ENCODE data around the gene ENOX2. TPM values are rescaled to one million over a fixed set of nuclear protein-coding genes. Genes with fewer than 3 reads are reported as not detected.
"Not testable (repeated sequence)": the region's sequence is repeated elsewhere in the genome, so short reads cannot be mapped to it uniquely, and the experiment has no call there.

Gene ENOX2, protein sequence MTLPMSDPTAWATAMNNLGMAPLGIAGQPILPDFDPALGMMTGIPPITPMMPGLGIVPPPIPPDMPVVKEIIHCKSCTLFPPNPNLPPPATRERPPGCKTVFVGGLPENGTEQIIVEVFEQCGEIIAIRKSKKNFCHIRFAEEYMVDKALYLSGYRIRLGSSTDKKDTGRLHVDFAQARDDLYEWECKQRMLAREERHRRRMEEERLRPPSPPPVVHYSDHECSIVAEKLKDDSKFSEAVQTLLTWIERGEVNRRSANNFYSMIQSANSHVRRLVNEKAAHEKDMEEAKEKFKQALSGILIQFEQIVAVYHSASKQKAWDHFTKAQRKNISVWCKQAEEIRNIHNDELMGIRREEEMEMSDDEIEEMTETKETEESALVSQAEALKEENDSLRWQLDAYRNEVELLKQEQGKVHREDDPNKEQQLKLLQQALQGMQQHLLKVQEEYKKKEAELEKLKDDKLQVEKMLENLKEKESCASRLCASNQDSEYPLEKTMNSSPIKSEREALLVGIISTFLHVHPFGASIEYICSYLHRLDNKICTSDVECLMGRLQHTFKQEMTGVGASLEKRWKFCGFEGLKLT
- total RNA-seq, result 23.2 TPM
- long read RNA-seq, full-length matches to known transcripts, result 11 of 22 reads
- long read RNA-seq, partial matches to known transcripts, result 4 of 22 reads
- long read RNA-seq, other reads (novel, unspliced or antisense), result 7 of 22 reads

GRCh38 chrX:130902783-130903613 lies at the start of gene ENOX2:
Gene ENOX2 (minus strand): TSS chrX:130903209. CDS start chrX:130703216, 199,993 bp downstream.
- peak; percentile 94 for DNase-seq (ENCODE audit: low spot score)
- intact Hi-C loops (cut with DNase I), result loop anchor here (5.0 to 10.0 kb wide), 2 partner anchors 501 to 568 kb away; partner anchors contain the start of genes RBMX2 and SLC25A14

GRCh38 chrX:130952266-130953043 lies 49.4 kb upstream of the ENOX2 start:
- intact Hi-C loops (cut with DNase I), result no loop called here
- DNase-seq (ENCODE audit: low spot score), result no peak

DNA sequence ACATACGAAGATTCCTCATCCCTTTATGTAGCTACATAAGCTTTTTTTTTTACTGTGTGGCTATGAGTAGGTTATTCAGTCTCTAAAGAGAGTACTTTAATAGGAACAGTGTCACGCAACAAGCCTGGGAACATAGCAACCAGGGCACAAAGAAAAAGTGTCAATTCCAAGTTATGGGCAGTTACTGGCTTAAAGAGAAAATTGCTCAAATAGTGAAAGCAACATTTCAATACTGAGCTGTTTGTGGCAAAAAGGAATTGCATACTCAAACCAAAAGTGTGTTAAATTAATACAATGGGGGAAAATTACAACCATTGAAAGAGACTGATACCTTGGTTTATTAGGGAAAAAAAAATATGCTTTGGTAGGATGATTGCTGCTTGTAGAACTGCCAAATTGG lies 41.2 kb upstream of the ENOX2 start:
- intact Hi-C loops (cut with DNase I), result no loop called here
- no peak for DNase-seq (ENCODE audit: low spot score)

- no peak for DNase-seq (ENCODE audit: low spot score)
- intact Hi-C loops (cut with DNase I), result no loop called here
Observed at GRCh38 chrX:130937101-130937500, 34.1 kb upstream of the ENOX2 start.

DNA sequence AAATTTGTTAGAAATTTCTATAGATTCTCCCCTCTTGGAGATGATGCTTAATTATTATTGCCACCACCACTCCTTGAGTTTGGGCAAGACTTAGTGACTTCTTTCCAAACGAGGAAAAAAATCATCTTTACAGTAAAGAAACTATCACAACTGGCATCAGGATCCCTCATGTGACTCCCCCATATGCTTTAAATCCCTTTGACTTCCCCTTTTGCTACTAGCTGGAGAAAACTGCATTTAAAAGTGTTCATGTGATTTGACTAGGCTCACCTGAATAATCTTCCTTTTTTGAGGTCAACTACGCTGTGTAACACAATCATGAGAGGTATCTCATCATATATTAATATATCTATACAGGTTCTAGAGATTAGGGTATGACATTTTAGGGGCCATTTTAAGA lies 30.3 kb upstream of the ENOX2 start:
- intact Hi-C loops (cut with DNase I), result no loop called here

DNA sequence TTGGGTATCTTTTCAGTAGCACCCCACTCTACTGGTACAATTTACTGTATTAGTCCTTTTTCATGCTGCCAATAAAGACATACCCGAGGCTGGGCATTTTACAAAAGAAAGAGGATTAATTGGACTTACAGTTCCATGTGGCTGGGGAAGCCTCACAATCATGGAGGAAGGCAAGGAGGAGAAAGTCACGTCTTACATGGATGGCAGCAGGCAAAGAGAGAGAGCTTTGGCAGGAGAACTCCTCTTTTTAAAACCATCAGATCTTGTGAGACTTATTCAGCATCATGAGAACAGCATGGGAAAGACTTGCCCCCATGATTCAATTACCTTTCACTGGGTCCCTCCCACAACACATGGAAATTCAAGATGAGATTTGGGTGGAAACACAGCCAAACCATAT lies 17.4 kb upstream of the ENOX2 start:
- intact Hi-C loops (cut with DNase I); DNase-seq (ENCODE audit: low spot score): not testable (repeated sequence)

More for the DNA sequence above, 30.3 kb upstream of the ENOX2 start:
- no peak for DNase-seq (ENCODE audit: low spot score)

- DNase-seq (ENCODE audit: low spot score), result not testable (repeated sequence)
- intact Hi-C loops (cut with DNase I), result loop anchor here (5.0 kb wide), 2 partner anchors 527 to 1312 kb away; no protein-coding TSS in a partner anchor
Observed at GRCh38 chrX:130919676-130920075, 16.7 kb upstream of the ENOX2 start.

DNA sequence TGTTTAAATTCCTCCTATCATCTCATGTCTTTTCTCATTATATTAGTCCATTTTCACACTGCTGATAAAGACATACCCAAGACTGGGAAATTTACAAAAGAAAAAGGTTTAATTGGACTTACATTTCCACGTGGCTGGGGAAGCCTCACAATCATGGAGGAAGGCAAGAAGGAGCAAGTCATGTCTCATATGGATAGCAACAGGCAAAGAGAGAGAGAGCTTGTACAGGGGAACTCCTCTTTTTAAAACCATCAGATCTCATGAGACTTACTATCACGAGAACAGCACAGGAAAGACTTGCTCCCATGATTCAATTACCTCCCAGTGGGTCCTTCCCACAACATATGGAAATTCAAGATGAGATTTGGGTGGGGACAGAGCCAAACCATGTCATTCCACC lies 15.5 kb upstream of the ENOX2 start:
- DNase-seq (ENCODE audit: low spot score), result not testable (repeated sequence)
- intact Hi-C loops (cut with DNase I), result loop anchor here (5.0 kb wide), 2 partner anchors 526 to 1311 kb away; no protein-coding TSS in a partner anchor

- intact Hi-C loops (cut with DNase I), result loop anchor here (2.0 to 5.0 kb wide), 3 partner anchors 376 to 1310 kb away; no protein-coding TSS in a partner anchor
- DNase-seq (ENCODE audit: low spot score), result no peak
Observed at GRCh38 chrX:130916636-130917422, 13.8 kb upstream of the ENOX2 start.

DNA sequence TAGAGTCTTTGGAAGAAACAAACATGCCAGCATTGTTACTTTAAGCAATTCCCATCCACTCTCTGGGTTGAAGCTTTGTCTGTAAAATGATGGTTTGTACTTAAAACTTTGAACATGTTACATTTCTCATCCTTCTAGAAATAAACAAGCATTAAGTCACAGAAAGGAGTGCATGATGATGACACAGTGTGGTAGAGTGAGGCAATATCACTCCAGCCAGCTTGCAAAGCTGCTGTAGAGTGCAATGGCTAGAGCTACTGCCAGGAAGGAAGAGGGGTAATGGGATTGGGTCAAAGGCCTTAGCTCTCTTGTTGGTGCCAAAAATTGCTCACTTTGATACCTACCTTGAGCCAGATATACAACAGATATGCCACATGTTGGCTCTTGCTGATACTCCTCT lies 12.3 kb upstream of the ENOX2 start:
- DNase-seq (ENCODE audit: low spot score), result no peak

GRCh38 chrX:130909469-130910136 lies 6.6 kb upstream of the ENOX2 start:
- DNase-seq (ENCODE audit: low spot score), result no peak
- intact Hi-C loops (cut with DNase I), result loop anchor here (10.0 kb wide), 1 partner anchor 575 kb away; the partner anchor contains the start of gene SLC25A14

More for the DNA sequence above, 12.3 kb upstream of the ENOX2 start:
- intact Hi-C loops (cut with DNase I), result loop anchor here (5.0 kb wide), 2 partner anchors 523 to 1308 kb away; no protein-coding TSS in a partner anchor

DNA sequence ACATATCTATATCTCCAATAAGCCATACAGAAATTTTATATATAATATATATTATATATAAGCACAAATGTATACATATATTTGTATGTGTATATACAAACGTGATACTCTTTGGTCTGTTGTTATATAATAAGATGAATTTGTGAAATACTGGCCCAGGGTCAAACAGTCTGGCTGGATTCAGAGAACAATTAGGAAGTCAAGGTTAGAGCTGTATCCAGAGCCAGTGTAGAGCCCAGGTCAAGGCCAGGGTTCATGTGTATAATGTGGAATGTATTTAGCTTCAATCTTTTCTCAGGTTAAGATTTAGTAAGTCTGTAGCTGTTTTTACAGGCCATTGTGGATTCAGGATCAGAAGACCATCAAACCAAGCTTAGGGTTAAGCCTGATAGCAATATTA lies 3.8 kb upstream of the ENOX2 start:
- intact Hi-C loops (cut with DNase I), result loop anchor here (10.0 kb wide), 1 partner anchor 572 kb away; the partner anchor contains the start of gene SLC25A14
- DNase-seq (ENCODE audit: low spot score), result no peak

- no peak for DNase-seq (ENCODE audit: low spot score)
- intact Hi-C loops (cut with DNase I), result loop anchor here (5.0 to 10.0 kb wide), 2 partner anchors 500 to 568 kb away; partner anchors contain the start of genes RBMX2 and SLC25A14
Observed at GRCh38 chrX:130902446-130902782, 595 bp downstream of the ENOX2 start.

DNA sequence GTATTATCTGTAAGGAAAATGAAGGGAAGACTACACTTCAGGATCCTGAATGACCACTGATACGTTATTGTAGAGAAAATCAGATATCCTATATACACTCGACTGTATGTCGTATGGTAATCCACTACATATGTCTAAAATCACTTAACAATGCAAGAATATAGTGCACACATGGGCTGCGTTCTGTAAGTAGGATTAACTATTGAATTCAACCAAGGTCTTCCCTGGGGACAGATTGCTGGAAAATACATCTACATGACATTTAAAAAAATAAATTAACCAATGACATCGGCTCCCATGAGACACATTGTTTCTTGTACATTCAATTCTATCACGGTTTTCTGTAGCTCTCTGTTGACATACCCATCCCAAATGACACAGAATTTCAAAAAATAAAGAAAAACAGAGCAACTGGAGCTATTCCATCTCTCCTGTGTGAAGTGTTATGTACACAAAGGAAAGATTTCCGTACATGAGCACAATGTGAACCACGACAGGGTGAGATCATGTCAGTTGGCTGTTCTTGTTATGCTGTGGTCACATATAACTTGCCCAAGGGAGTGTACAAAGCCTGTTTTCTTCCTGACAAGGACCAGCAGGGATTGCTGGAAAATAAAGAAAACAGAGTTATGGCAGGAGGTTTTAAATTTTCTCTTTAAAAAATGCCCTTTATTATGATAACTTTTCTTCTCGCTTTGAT lies 6.1 kb downstream of the ENOX2 start:
- intact Hi-C loops (cut with DNase I), result loop anchor here (10.0 kb wide), 1 partner anchor 62 kb away; no protein-coding TSS in a partner anchor

DNA sequence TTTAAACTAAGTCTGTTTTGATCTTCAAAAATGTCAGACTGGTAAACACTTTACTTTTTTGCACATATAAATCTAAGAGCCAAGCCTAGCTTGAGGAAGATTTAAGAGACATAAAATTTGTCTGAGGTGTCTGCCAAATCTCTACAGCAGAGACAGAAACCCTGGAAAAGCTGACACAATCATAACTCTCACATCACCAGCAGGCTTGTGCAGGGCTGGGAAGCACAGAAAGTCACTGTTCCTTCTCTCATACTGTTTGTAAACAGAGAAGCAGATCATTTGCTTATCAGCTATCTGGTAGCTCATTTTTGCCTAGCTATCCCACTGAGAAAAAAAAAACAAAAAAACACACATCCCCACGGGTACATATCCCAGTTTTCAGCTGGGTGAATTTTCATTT lies 7.0 kb downstream of the ENOX2 start:
- DNase-seq (ENCODE audit: low spot score), result no peak

More for the DNA sequence above, 6.1 kb downstream of the ENOX2 start:
- DNase-seq (ENCODE audit: low spot score), result no peak

GRCh38 chrX:130895299-130895698 lies 7.7 kb downstream of the ENOX2 start:
- DNase-seq (ENCODE audit: low spot score), result no peak
- intact Hi-C loops (cut with DNase I), result loop anchor here (10.0 kb wide), 1 partner anchor 60 kb away; no protein-coding TSS in a partner anchor

More for the DNA sequence above, 7.0 kb downstream of the ENOX2 start:
- intact Hi-C loops (cut with DNase I), result loop anchor here (10.0 kb wide), 1 partner anchor 61 kb away; no protein-coding TSS in a partner anchor
